Right lobe of liver (tissue), 4 donors: ENCODE results near the gene ZBTB12.

ENCODE experiments used
- POLR2A ChIP-seq: fragments of 450-650 bp; IDR thresholded peaks from one replicate; pipeline ENCODE4 v1.6.1; 2017; ENCODE audit warnings: antibody characterized with exemption, mild to moderate bottlenecking
- TF ChIP-seq, protein P1 (sequence below), 4 donors: fragments of 200-600 bp in 3 of 4; fragments of 450-650 bp in 1 of 4; IDR thresholded peaks; one replicate each; pipeline versions ENCODE4 v1.5.1 to v1.8.0; 2016 to 2022; ENCODE audit warnings: antibody characterized with exemption in 4 of 4, mild to moderate bottlenecking in 2 of 4
- donor health status: DM: no; HTN: no; CAD: no.
- donor health status: DM: no; HTN: no; CAD: no.
- donor health status: DM: no; HTN: yes; CAD: no.

DNA sequence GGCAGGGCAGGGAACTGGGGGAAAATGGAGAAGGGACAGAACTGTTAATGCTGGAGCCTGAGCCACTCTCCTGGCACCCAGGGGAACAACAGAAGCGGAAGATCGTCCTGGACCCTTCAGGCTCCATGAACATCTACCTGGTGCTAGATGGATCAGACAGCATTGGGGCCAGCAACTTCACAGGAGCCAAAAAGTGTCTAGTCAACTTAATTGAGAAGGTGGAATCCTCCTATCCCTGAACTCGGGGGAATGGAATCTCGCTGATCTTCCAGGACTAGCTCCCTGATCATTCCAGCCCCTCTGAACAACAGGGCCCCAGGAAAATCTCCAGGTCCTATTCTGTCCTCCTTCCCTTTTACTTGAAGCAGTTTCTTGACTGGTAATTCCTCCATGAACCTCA is 46.0 kb upstream of the ZBTB12 start:
- TF ChIP-seq, protein P1, sequence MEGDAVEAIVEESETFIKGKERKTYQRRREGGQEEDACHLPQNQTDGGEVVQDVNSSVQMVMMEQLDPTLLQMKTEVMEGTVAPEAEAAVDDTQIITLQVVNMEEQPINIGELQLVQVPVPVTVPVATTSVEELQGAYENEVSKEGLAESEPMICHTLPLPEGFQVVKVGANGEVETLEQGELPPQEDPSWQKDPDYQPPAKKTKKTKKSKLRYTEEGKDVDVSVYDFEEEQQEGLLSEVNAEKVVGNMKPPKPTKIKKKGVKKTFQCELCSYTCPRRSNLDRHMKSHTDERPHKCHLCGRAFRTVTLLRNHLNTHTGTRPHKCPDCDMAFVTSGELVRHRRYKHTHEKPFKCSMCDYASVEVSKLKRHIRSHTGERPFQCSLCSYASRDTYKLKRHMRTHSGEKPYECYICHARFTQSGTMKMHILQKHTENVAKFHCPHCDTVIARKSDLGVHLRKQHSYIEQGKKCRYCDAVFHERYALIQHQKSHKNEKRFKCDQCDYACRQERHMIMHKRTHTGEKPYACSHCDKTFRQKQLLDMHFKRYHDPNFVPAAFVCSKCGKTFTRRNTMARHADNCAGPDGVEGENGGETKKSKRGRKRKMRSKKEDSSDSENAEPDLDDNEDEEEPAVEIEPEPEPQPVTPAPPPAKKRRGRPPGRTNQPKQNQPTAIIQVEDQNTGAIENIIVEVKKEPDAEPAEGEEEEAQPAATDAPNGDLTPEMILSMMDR (IDR thresholded peaks at IDR 0.05) = no peak
- no peak for TF ChIP-seq POLR2A
